Neuronal stem cell (in vitro differentiated cells): ENCODE results near the gene SETD1A.

ENCODE experiments used
- DNase-seq: peaks from one replicate; pipeline ENCODE4 v3.0.0-alpha.2; 2013; ENCODE audit warnings: low spot score
- H2AFZ ChIP-seq: one replicate; pipeline ENCODE4 v1.6.1; 2013; ENCODE audit warnings: mild to moderate bottlenecking, low read length, inconsistent platforms
- H2AK5ac ChIP-seq: 2 replicates; pipeline ENCODE4 v1.6.1; 2013; ENCODE audit warnings: low read depth, mild to moderate bottlenecking, inconsistent platforms, low read length, moderate library complexity, mixed read lengths
- H2BK120ac ChIP-seq: 2 replicates; pipeline ENCODE4 v1.6.1; 2013; ENCODE audit warnings: low read depth, mild to moderate bottlenecking, inconsistent platforms, low read length, moderate library complexity, mixed read lengths
- H2BK12ac ChIP-seq: one replicate; pipeline ENCODE4 v1.6.1; 2013; ENCODE audit warnings: low read length, inconsistent platforms
- H2BK15ac ChIP-seq: 2 replicates; pipeline ENCODE4 v1.6.1; 2013; ENCODE audit warnings: mild to moderate bottlenecking, low read length, inconsistent platforms, mixed read lengths
- H2BK5ac ChIP-seq: one replicate; pipeline ENCODE4 v1.6.1; 2013; ENCODE audit warnings: inconsistent platforms, mild to moderate bottlenecking, low read length, moderate library complexity
- H3K14ac ChIP-seq: one replicate; pipeline ENCODE4 v1.6.1; 2013; ENCODE audit warnings: low read length, inconsistent platforms
- H3K18ac ChIP-seq: 2 replicates; pipeline ENCODE4 v1.6.1; 2013; ENCODE audit warnings: low read length, inconsistent platforms
- H3K23ac ChIP-seq: 2 replicates; pipeline ENCODE4 v1.6.1; 2013; ENCODE audit warnings: low read depth, mild to moderate bottlenecking, mixed read lengths, low read length, inconsistent platforms; ENCODE audit not compliant: poor library complexity
- H3K27ac ChIP-seq: replicated peaks from 3 replicates; pipeline ENCODE4 v1.5.1; 2013; ENCODE audit warnings: low read length, inconsistent platforms
- H3K27me3 ChIP-seq, 3 experiments: 2 replicates each; pipeline ENCODE4 v1.6.1; 2013; ENCODE audit warnings: low read length in 3 of 3, mild to moderate bottlenecking in 2 of 3, inconsistent platforms in 1 of 3, low read depth in 1 of 3, mixed read lengths in 1 of 3, moderate library complexity in 1 of 3; ENCODE audit not compliant: control insufficient read depth in 3 of 3, insufficient read depth in 3 of 3
- H3K36me3 ChIP-seq, 2 donors: replicated peaks in 1 of 2; 2 replicates each; pipeline ENCODE4 v1.6.1; 2013; ENCODE audit warnings: low read length in 2 of 2; ENCODE audit not compliant: control insufficient read depth in 2 of 2, insufficient read depth in 2 of 2
- H3K4ac ChIP-seq: 2 replicates; pipeline ENCODE4 v1.6.1; 2013; ENCODE audit warnings: inconsistent platforms, mild to moderate bottlenecking, low read length, moderate library complexity
- H3K4me1 ChIP-seq, 2 donors: 1 replicate in 1 of 2; 2 replicates in 1 of 2; pipeline ENCODE4 v1.6.1; 2013; ENCODE audit warnings: low read length in 2 of 2, low read depth in 1 of 2; ENCODE audit not compliant: control insufficient read depth in 2 of 2, insufficient read depth in 1 of 2
- H3K4me2 ChIP-seq: one replicate; pipeline ENCODE4 v1.6.1; 2013; ENCODE audit warnings: mild to moderate bottlenecking, low read length, inconsistent platforms; ENCODE audit not compliant: insufficient read depth, poor library complexity, severe bottlenecking
- H3K4me3 ChIP-seq, 2 donors: 2 replicates each; pipeline ENCODE4 v1.5.1; 2013; ENCODE audit warnings: low read length in 2 of 2, mild to moderate bottlenecking in 2 of 2, inconsistent platforms in 1 of 2, moderate library complexity in 1 of 2
- H3K79me1 ChIP-seq: one replicate; pipeline ENCODE4 v1.6.1; 2013; ENCODE audit warnings: low read depth, mild to moderate bottlenecking, inconsistent platforms, low read length, moderate library complexity
- H3K9ac ChIP-seq: one replicate; pipeline ENCODE4 v1.6.1; 2013; ENCODE audit warnings: mild to moderate bottlenecking, low read depth, low read length, inconsistent platforms; ENCODE audit not compliant: poor library complexity
- H3K9me3 ChIP-seq, 2 donors: replicated peaks in 1 of 2; 2 replicates each; pipeline versions ENCODE3 to v1.6.1; 2013; ENCODE audit warnings: low read length in 2 of 2, mild to moderate bottlenecking in 2 of 2, inconsistent platforms in 1 of 2, low read depth in 1 of 2, mixed read lengths in 1 of 2, moderate library complexity in 1 of 2; ENCODE audit not compliant: control insufficient read depth in 2 of 2, insufficient read depth in 1 of 2
- H4K8ac ChIP-seq: one replicate; pipeline ENCODE4 v1.6.1; 2013; ENCODE audit warnings: low read depth, mild to moderate bottlenecking, inconsistent platforms, low read length, moderate library complexity
- H4K91ac ChIP-seq: one replicate; pipeline ENCODE4 v1.6.1; 2013; ENCODE audit warnings: low read length, low read depth, mild to moderate bottlenecking, inconsistent platforms; ENCODE audit not compliant: poor library complexity
- WGBS, 2 donors: extraction: QIAGEN DNeasy Blood & Tissue Kit; methylation state at CpG; one replicate each; pipeline ENCODE4 v1.1.7; 2013; ENCODE audit warnings: missing lambda C conversion rate in 2 of 2, mixed read lengths in 1 of 2; ENCODE audit not compliant: insufficient read length in 2 of 2, insufficient replicate concordance in 1 of 2; ENCODE audit errors: extremely low coverage in 2 of 2; 5-methylcytosine and 5-hydroxymethylcytosine counted together

Gene SETD1A

DNA sequence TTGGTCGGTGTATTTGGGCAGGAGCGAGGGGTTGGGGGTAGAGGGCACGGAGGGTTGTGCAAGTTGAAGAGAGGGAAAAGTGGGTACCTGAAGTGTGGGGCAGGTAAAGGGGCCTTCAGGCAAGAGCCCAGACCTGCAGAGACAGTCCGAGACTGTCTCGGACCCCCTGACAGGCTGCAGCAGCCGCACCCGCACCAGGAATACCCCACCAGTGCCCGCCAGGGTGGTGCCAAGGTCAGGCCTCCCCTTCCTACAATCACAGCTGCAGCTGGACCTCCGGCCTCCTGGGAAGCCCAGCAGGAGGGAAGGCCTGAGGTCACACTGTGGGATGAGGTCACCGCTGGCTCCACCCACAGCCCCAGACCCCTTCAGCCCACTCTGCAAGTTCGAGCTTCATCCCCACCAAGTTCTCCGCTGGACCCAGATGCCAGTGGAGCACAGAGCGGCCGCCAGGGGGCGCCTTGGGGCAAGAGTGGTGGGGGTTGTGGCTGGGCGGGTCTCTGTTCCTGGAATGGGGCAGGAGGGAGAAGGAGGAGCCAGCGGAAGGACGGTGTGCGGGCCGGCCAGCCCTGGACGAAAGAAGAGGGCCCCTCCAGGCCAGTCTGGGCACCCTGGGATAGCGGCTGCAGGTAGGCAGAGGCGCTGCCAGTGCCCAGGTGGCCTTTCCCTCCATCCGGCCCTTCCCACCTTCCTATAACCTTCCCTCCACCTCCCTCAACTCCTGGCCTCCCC lies 27.3 kb downstream of the SETD1A start, which contains the start of gene HSD3B7:
Gene HSD3B7, plus strand, starts transcription at position 539 of the 732 bp plus-strand sequence. CDS start 452 bp downstream, outside the sequence.
- peak within 1 kb of the TSS; percentile 64 for H2AFZ ChIP-seq
- H3K27ac ChIP-seq = no peak within 1 kb of the TSS
- no peak within 1 kb of the TSS for H2BK15ac ChIP-seq
- H3K4me3 ChIP-seq = peak within 1 kb of the TSS in 1 of 2 donors; percentile 40
- no peak within 1 kb of the TSS for H3K4ac ChIP-seq
- H3K9ac ChIP-seq = peak within 1 kb of the TSS; percentile 82
- H3K4me1 ChIP-seq = peaks cover 4 to 5% of the 10 kb centered on the region in 2 donors
- peak within 1 kb of the TSS; percentile 37 for H3K4me2 ChIP-seq
- no CpG with 5 or more reads among the region's 24 CpGs for WGBS, 2 donors
- peak within 1 kb of the TSS; percentile 53 for H2BK5ac ChIP-seq
- peaks cover 31 to 46% of the 10 kb centered on the region in 2 donors for H3K36me3 ChIP-seq
- H3K27me3 ChIP-seq = no peaks in the 10 kb centered on the region
- peak within 1 kb of the TSS; percentile 58 for H2BK12ac ChIP-seq
- H2AK5ac ChIP-seq = peak within 1 kb of the TSS; percentile 81
- H2BK120ac ChIP-seq = no peak within 1 kb of the TSS
- peaks cover 2% of the 10 kb centered on the region for H3K79me1 ChIP-seq
- peak within 1 kb of the TSS; percentile 56 for H3K23ac ChIP-seq
- H3K9me3 ChIP-seq = no peaks in the 10 kb centered on the region
- peak within 1 kb of the TSS; percentile 95 for H3K18ac ChIP-seq
- DNase-seq = peak; percentile 77
- H4K91ac ChIP-seq = no peak within 1 kb of the TSS
- H4K8ac ChIP-seq = no peak within 1 kb of the TSS
- peak within 1 kb of the TSS; percentile 78 for H3K14ac ChIP-seq

DNA sequence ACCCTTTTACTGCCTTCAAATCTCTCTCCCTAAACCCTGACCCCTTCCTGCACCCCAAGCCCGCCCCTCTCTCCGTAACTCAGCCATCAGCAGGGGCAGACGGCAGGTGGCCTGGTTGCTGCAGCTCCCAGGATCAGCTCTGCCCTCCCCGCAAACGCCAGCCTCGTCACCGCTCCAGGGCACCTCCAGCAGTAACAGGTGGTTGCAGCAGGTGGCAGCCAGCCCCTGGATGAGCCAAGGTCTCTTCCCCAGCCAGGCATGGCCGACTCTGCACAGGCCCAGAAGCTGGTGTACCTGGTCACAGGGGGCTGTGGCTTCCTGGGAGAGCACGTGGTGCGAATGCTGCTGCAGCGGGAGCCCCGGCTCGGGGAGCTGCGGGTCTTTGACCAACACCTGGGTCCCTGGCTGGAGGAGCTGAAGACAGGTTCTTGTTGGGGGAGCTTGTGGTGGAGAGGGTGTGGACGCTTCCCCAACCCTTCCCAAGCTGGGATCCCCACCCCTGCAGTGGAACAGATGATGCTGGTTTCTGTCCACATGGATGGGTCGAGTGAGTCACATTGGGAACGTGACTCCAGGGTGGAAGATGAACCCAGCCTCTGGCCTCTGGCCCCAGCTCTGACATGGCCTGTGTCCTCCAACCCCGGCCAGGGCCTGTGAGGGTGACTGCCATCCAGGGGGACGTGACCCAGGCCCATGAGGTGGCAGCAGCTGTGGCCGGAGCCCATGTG lies 28.0 kb downstream of the SETD1A start:
- WGBS, 2 donors = no CpG with 5 or more reads among the region's 20 CpGs
- H2BK5ac ChIP-seq = no peak overlapping the region
- peaks cover 2% of the 10 kb centered on the region for H3K79me1 ChIP-seq
- peak overlapping the region; percentile 37 for H3K4me2 ChIP-seq
- no peak overlapping the region for H3K27ac ChIP-seq
- peak overlapping the region in 1 of 2 donors; percentile 40 for H3K4me3 ChIP-seq
- peak overlapping the region; percentile 82 for H3K9ac ChIP-seq
- no peaks in the 10 kb centered on the region for H3K9me3 ChIP-seq
- peak overlapping the region; percentile 56 for H3K23ac ChIP-seq
- H3K36me3 ChIP-seq = peaks cover 24 to 39% of the 10 kb centered on the region in 2 donors
- H3K27me3 ChIP-seq = no peaks in the 10 kb centered on the region
- peaks cover 4 to 5% of the 10 kb centered on the region in 2 donors for H3K4me1 ChIP-seq
- no peak overlapping the region for H4K8ac ChIP-seq
- peak overlapping the region; percentile 64 for H2AFZ ChIP-seq
- H2BK12ac ChIP-seq = no peak overlapping the region
- H3K14ac ChIP-seq = peak overlapping the region; percentile 78
- no peak overlapping the region for H2BK120ac ChIP-seq
- no peak for DNase-seq
- H3K4ac ChIP-seq = no peak overlapping the region
- peak overlapping the region; percentile 49 for H2AK5ac ChIP-seq
- no peak overlapping the region for H4K91ac ChIP-seq
- H3K18ac ChIP-seq = peak overlapping the region; percentile 95
- no peak overlapping the region for H2BK15ac ChIP-seq

DNA sequence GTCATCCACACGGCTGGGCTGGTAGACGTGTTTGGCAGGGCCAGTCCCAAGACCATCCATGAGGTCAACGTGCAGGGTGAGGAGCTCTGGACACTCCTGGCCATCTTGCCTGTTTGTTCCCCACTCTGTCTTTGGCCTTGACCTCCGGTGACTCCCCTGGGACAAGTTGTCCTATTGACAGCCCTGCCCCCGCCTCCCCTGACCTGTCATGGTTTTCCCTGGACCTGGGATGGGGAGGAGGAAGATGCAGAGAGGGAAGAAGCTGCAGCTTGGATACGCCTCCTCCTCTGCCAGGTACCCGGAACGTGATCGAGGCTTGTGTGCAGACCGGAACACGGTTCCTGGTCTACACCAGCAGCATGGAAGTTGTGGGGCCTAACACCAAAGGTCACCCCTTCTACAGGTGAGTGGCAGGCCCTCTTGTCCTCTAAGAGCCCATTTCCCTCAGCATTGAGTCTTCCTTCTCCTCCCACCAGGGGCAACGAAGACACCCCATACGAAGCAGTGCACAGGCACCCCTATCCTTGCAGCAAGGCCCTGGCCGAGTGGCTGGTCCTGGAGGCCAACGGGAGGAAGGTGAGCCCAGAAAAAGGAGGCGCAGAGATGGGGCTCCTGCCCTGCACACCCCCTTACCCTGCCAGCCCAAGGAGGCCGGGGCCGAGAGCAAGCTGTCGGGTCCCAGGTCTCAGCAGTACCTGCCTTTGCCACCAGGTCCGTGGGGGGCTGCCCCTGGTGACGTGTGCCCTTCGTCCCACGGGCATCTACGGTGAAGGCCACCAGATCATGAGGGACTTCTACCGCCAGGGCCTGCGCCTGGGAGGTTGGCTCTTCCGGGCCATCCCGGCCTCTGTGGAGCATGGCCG lies 28.8 kb downstream of the SETD1A start:
- Histone ChIP-seq H3K23ac (peak overlapping the region; percentile 56), H3K27me3 (no peaks in the 10 kb centered on the region), H2BK15ac (no peak overlapping the region), H3K14ac (no peak overlapping the region), H3K18ac (peak overlapping the region; percentile 50), H3K27ac (no peak overlapping the region), H3K9ac (no peak overlapping the region), H2BK5ac (no peak overlapping the region), H3K79me1 (peaks cover 2% of the 10 kb centered on the region), H4K8ac (peak overlapping the region; percentile 43), H3K4me1 (peaks cover 4 to 5% of the 10 kb centered on the region in 2 donors), H3K4me2 (peak overlapping the region; percentile 18), H3K9me3 (no peaks in the 10 kb centered on the region), H2BK120ac (no peak overlapping the region), H3K36me3 (peaks cover 21 to 32% of the 10 kb centered on the region in 2 donors), H4K91ac (peak overlapping the region; percentile 75), H2BK12ac (peak overlapping the region; percentile 58), H2AK5ac (peak overlapping the region; percentile 49), H3K4me3 (no peak overlapping the region), H2AFZ (no peak overlapping the region), H3K4ac (no peak overlapping the region)
- DNase-seq = no peak
- WGBS, 2 donors = no CpG with 5 or more reads among the region's 29 CpGs
